KG1 (cell line): ENCODE results near the gene PYCR2.
"Not testable (repeated sequence)": the region's sequence is repeated elsewhere in the genome, so short reads cannot be mapped to it uniquely, and the experiment has no call there.

Experiments
- DNase-seq: peaks from one replicate; lab custom pipeline; 2025; lab: John Stamatoyannopoulos, UW

The PYCR2 gene

GRCh38 chr1:225923692-225924555, at the start of gene PYCR2:
Gene PYCR2, minus strand, starts transcription at chr1:225924250. Its CDS starts 140 bp downstream, at chr1:225924110.
- DNase-seq, result peak; percentile 84

- DNase-seq, result no peak
These were observed 49.1 kb upstream of the PYCR2 start for GRCh38 chr1:225973158-225973557.

- no peak for DNase-seq
These were observed 48.5 kb upstream of the PYCR2 start for GRCh38 chr1:225972344-225973152.

- DNase-seq, result not testable (repeated sequence)
These were observed 46.6 kb upstream of the PYCR2 start for GRCh38 chr1:225970592-225971157.

- DNase-seq, result not testable (repeated sequence)
These were observed 45.7 kb upstream of the PYCR2 start for GRCh38 chr1:225969751-225970150.

- no peak for DNase-seq
These were observed 41.2 kb upstream of the PYCR2 start for GRCh38 chr1:225965231-225965630.

- no peak for DNase-seq
These were observed 39.9 kb upstream of the PYCR2 start for GRCh38 chr1:225963735-225964530.

- no peak for DNase-seq
These were observed 38.5 kb upstream of the PYCR2 start for GRCh38 chr1:225962440-225962975.

- no peak for DNase-seq
These were observed 37.8 kb upstream of the PYCR2 start for GRCh38 chr1:225961659-225962439.

GRCh38 chr1:225958041-225958440, 34.0 kb upstream of the PYCR2 start:
- no peak for DNase-seq

GRCh38 chr1:225954753-225955152, 30.7 kb upstream of the PYCR2 start:
- DNase-seq, result no peak

GRCh38 chr1:225953315-225953714, 29.3 kb upstream of the PYCR2 start:
- DNase-seq, result no peak

GRCh38 chr1:225950905-225951497, 27.0 kb upstream of the PYCR2 start:
- no peak for DNase-seq

GRCh38 chr1:225949041-225949440, 25.0 kb upstream of the PYCR2 start:
- DNase-seq, result no peak

GRCh38 chr1:225946803-225947202, 22.8 kb upstream of the PYCR2 start:
- no peak for DNase-seq

- DNase-seq, result no peak
These were observed 22.1 kb upstream of the PYCR2 start for GRCh38 chr1:225946082-225946620.

- DNase-seq, result no peak
These were observed 21.5 kb upstream of the PYCR2 start for GRCh38 chr1:225945564-225945963.

- no peak for DNase-seq
These were observed 20.9 kb upstream of the PYCR2 start for GRCh38 chr1:225944951-225945350.

- DNase-seq, result no peak
These were observed 20.3 kb upstream of the PYCR2 start for GRCh38 chr1:225944387-225944786.

- no peak for DNase-seq
These were observed 19.5 kb upstream of the PYCR2 start for GRCh38 chr1:225943582-225943981.
